CD4-positive, alpha-beta T cell treated with Interleukin-6 for 4 hours (primary cell): ENCODE results near the gene TNFRSF19.

Experiments
- DNase-seq: peaks from one replicate; pipeline ENCODE4 v3.0.0-alpha.2; 2020; ENCODE audit warnings: mixed read lengths

TNFRSF19 gene

GRCh38 chr13:23608701-23609413 lies 38.6 kb downstream of the TNFRSF19 start:
- DNase-seq = no peak

DNA sequence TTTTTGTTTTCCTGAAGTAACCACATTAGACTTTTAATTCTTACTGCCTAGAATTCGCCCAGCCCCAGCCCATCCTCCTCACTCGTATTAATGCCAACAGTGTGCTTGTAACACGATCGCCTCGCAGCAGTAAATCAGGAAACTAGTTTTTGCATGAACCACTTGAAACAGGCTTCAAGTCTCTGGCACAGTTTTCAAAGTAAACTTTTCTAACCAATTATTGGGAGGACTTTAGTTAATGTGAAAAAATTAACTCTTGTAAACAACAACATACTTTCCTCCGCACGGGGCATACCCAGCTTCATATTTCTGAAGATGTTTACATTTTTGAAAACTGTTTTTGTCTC lies 39.2 kb downstream of the TNFRSF19 start:
- no peak for DNase-seq

DNA sequence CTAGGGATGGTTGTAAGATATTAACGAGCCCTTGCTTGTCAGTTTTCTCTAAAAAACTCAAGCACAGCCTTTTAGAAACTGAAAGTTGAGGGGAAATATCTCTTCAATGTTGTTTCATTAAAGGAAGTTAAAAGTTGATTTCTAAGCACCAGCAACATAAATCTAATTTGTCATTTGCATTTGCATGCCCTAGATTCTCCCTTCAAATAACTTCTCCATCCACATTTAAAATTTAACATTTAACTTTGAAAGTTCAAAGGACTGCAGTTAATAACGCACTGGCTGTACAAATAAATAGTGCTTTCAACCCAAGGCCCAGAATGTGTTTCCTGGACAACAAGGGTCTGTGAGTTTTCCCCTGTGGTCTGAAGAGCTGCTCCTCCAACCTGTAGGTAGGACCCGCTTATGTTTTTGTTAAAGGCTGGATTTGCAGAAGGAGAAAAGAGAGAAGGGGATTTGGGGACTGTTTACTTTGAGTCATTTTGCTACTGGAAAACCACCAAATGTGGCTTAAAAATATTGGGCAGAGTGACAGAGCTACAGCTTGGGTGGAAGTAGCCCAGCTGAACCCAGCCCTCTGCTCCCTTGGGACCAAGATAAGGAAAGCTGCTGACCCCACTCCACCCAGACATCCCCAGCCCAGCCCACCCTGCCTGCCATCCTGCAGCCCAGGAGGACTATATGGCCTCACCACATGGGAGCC lies 39.8 kb downstream of the TNFRSF19 start:
- no peak for DNase-seq

DNA sequence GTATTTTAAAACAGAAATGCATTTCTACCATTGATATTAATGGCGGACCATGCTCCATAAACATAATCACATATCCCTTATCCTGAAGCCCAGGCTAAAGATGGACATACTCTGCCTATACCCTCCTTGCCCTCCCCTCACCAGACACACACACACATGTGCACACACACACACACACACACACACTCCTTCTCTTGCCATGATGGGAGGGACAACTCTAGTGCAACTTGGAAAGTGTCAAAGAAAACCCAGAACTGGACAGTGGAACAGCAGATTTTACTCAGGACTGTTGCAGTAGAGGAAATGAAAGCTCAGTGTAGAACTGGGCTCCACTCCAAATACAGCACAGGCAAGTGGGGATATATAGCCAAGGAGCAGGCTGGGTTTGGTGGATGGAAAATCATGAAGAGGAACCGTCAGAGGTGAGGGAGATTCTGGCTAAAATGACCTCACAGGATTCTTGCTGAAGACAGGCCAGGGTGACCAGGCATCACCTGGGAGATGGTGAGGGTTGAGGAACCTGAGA lies 40.8 kb downstream of the TNFRSF19 start:
- no peak for DNase-seq

- DNase-seq = no peak
These were observed 42.0 kb downstream of the TNFRSF19 start for GRCh38 chr13:23612182-23612581.

DNA sequence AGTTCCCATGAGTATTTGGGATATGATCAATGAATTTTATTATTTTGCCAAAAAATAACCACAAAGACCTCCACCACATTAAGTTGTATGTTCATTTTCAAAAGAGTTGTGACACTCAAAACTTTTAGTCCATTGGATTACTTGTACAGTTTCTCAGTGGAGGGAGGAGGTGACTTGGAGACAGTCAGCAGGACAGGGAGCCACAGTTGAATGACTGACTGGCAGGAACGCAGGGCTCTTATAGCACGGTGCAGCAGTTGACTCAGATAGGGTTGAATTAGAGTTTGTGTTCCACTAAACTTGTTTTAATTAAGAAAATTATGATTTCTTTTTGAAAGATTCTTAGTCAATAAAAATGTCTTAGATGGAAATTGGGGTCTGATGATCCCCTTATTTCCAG lies 42.5 kb downstream of the TNFRSF19 start:
- DNase-seq = no peak

DNA sequence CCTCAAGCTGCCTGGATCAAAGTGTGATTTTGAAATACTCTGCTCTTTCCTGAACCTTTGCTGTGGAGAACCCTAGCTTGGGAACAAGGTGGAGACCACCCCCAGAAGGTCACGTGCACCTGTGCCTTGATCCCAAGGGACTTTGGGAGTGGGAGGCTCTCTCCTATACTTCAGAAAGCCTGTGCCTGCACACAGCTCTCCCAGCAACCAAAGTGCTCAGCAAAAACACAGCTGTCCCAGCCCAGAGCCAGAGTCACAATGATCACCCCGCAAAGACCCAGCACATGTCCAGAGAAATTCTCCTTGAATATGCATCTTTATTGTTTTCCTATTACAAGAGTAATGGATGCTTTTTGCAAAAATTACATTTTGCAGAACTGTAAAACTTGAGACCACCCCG lies 43.4 kb downstream of the TNFRSF19 start:
- DNase-seq = no peak

- no peak for DNase-seq
These were observed 45.3 kb downstream of the TNFRSF19 start for GRCh38 chr13:23615395-23616081.

DNA sequence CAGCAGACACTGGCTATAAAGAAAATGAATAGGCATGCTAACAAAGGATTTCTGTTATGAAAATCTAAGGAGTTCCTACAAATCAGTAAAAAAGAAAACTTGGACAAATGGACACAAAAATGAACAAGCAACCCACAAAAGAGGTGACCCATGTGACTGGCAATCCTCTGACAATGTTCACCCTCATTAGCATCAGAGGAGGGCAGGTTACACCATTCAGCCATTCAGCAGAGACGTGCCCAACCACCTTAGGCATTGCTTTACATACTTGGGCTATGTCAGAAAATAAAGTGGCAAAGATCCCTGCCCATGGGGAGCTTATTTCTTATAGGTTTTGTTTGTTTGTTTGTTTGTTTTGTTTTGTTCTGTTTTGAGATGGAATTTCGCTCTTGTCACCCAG lies 46.0 kb downstream of the TNFRSF19 start:
- no peak for DNase-seq

GRCh38 chr13:23617551-23618024 lies 47.4 kb downstream of the TNFRSF19 start:
- DNase-seq = no peak

GRCh38 chr13:23618341-23618740 lies 48.1 kb downstream of the TNFRSF19 start:
- no peak for DNase-seq

GRCh38 chr13:23619068-23619855 lies 49.0 kb downstream of the TNFRSF19 start:
- no peak for DNase-seq

DNA sequence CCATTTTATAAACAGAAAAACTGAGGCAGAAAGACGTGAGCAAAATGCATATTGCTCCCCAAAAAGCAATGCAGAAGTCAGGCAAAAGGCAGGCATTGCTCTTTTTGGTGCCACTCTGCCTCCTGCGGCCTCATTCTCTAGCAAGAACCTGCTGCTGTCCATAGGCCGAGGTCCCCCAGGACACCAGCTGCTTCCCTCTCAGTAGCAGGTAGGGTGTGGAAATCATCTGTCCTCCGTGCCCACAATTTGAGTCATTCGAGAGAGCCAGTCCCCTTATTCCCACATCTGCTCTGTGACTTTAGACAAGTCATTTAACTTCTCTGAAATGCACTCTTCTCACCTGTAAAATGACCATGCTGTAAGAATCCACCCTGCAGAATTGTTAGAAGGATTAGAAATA lies 50.0 kb downstream of the TNFRSF19 start:
- no peak for DNase-seq

DNA sequence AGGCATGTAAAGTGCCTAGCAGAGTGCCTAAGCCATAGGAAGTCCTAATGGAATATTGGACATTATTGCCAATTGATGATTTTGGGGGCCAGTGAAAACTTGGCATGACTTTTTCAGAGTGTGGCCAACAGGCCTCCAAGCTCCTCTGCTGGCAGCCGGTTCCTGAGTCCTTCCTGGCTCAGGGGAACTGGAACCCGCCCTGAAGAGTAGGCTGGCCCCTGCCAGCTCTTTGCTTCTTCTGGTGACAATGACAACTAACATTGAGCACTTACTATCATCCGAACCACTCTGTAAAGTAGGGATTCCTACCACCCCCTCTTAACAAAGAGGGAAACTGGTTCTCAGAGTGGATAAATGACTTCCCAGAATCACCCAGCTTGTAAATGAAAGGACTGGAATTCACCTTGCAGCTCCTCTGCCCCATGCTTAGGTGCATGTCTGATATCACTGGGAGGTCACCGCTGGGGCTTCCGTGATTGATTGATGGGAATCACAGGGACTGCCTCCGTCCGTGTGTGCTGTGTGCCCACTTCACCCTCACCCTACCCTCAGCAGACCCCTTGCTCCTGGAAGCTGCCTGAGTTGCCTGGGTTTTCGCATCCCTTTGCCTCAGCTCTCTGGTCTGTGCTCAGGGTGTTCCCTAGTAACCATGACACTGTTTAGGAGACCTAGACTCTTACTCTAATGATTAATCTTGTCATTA lies 50.6 kb downstream of the TNFRSF19 start:
- no peak for DNase-seq

GRCh38 chr13:23621316-23621645 lies 51.1 kb downstream of the TNFRSF19 start:
- DNase-seq = no peak

- no peak for DNase-seq
These were observed 52.8 kb downstream of the TNFRSF19 start for GRCh38 chr13:23622985-23623384.

- DNase-seq = no peak
These were observed 53.2 kb downstream of the TNFRSF19 start for GRCh38 chr13:23623394-23623793.

DNA sequence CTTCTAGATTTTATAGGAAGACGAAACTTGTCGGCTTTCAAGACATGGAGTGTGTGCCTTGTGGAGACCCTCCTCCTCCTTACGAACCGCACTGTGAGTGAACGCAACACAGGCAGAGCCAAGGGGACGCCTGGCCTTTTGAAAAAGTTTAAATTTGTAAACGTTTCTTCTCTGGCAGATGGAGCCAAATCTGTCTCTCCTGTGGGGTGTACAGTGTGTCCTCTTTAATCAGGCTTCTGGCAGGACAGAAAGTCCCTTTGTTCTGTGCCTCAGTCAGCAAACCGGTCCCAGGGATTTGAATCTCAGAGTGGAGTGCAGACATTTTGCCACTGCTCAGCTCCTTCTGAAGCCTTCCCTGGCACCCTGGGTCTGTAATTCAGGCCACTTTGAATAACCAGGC lies 56.5 kb downstream of the TNFRSF19 start:
- DNase-seq = no peak

DNA sequence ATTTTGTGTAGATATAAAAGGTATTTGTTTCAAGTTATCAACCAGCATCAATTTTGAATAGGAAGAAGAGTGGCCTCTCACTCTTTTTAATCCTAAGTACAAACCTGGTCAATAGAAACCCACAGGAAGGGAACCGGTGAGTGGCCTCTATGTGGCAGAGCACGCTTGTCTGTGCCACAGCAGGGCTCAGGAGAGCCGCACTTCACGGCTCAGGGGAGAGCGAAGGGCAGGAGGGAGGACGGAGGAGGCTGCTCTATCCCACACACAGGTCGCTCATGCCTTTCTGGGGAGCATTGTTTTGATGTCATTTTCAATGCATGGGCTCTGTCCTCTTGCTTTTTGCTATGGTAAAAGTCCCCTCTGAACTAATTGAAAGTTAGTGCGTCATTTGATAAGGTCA lies 57.2 kb downstream of the TNFRSF19 start:
- DNase-seq = no peak

DNA sequence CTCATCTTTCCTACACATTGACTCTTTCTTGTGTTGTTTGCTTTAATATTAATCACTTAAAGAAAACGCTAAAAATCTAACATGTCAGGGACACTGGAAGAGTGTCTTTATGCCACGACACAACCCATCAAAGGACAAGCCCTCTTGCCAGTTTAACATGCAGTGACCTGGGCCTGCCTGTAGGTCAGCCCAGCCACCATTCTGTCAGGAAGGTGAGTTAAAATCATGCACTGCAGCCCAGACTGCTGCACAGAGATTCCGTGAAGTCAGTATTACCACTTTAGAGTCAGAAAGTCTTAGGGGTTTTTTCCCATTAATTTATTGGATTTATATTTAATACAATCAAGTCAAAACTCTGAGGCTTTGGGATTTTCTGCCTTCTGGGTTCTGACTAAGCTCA lies 58.0 kb downstream of the TNFRSF19 start:
- no peak for DNase-seq

DNA sequence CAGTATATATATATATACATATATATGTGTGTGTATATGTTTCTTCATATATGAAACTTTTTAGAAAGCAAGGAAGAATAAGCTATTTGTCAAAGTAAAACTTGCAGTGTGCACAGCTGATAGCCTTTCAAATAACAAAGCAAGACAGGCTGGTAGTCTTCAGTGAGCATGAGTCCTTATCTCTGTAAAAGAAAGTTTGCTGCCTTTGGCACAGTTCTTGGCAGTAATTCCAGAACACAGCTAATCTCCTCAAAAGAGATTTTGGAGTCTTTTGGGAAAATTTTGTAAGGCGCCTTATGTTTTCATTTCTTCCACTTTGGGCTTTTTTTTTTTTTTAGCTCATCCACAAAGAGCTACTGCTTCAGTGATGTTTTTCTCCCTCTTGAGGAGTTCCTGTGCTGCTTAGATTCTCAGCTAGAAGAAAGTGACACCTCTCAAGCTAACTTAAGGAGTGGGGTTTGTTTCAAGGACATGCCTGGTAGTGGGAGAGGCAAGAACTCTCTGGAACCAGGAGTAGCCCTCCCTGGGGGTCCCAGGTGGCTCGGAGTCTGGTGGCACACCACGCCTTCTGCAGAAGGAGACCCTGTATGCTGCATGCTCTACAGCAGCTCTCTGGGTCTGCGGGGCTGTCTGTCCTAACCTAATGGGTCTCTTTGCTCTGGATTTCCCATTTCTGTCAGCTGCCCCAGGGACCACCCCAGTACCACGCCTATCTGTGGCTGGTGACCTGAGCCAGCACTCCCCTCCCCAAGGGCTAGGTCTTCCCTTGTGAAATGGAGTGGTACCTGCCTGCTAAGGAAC lies 58.8 kb downstream of the TNFRSF19 start:
- no peak for DNase-seq
